Ascending aorta (tissue), 2 donors: Measurements from ENCODE around the gene LZTS2. TPM values are rescaled to one million over a fixed set of nuclear protein-coding genes. Genes with fewer than 3 reads are reported as not detected.
A peak's percentile ranks its signal among the peaks of the same experiment; 100 is the strongest.

Source experiments
- DNase-seq, 2 donors: peaks; one replicate each; pipeline ENCODE4 v3.0.0-alpha.2; 2019; ENCODE audit warnings: low spot score in 2 of 2
- H3K27ac ChIP-seq, 2 donors: fragments of 200-600 bp; sonication (generic); one replicate each; pipeline ENCODE4 v1.5.1; 2016 to 2017; ENCODE audit warnings: mild to moderate bottlenecking in 1 of 2
- H3K27me3 ChIP-seq: fragments of 200-600 bp; sonication (generic); one replicate; pipeline ENCODE4 v1.5.1; 2017
- H3K36me3 ChIP-seq, 2 donors: fragments of 200-600 bp; sonication (generic); one replicate each; pipeline ENCODE4 v1.5.1; 2016
- H3K4me1 ChIP-seq, 2 donors: fragments of 200-600 bp; sonication (generic); one replicate each; pipeline ENCODE4 v1.5.1; 2016 to 2017; ENCODE audit warnings: mild to moderate bottlenecking in 1 of 2
- H3K4me3 ChIP-seq, 2 donors: fragments of 200-600 bp; sonication (generic); one replicate each; pipeline ENCODE4 v1.5.1; 2016 to 2017; ENCODE audit warnings: mild to moderate bottlenecking in 1 of 2
- H3K9me3 ChIP-seq, 2 donors: fragments of 200-600 bp; sonication (generic); one replicate each; pipeline ENCODE4 v1.5.1; 2016
- intact Hi-C: fragments of 100-400 bp; cut with DNase I; formaldehyde crosslinking; loops from one replicate; pipeline ENCODE4 v1.15.1; 2023
- total RNA-seq: library from RNA; depleted of rRNA; stranded (reverse); fragments of >200 nt; gene quantifications from one replicate; pipeline ENCODE4 v1.1.0, GENCODE V29; 2016
- TF ChIP-seq, protein P1 (sequence below), 3 experiments: fragments of 200-600 bp in 2 of 3; fragments of 450-650 bp in 1 of 3; sonication (generic) in 2 of 3; IDR thresholded peaks; one replicate each; pipeline ENCODE4 v1.5.1; 2016 to 2019; ENCODE audit warnings: antibody characterized with exemption in 3 of 3, mild to moderate bottlenecking in 1 of 3, moderate library complexity in 1 of 3

Gene LZTS2
- total RNA-seq, 1 donor from 2014 or later: 169 TPM

DNA sequence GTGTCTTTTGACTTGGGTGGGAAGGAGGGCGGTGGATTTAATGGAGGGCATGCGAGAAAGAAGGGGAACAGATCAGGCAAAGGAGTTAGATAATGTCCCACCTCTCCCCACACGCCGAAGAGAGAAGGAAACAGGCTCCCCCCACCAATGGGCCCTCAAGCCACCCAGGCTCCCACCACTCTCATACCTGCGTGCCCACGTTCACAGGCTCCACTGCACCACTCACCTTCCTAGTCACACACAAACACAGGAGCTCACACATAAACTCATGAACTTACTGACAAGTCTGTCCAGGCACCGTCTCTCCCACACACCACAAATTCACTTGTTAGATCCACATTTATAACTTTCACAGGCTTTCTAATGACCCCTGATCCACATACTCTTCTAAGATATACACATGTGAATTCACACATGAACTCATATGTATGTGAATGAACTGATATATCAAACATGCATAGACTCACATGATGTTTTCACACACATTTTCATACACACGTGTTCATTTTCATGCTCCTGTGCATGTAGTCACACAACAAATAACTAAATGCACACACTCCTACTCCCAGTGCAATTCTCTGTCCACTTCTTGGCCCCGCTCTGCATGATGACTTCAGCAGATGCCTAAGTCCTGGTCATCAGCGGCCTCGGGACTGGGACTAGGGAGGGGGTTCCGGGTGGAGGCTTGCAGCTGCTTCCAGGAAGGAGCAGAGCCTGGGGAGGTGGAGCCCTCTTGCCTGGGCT is 1.5 kb downstream of the LZTS2 start:
- H3K4me3 ChIP-seq: peak overlapping the region; percentile 79 to 92
- TF ChIP-seq, protein P1, sequence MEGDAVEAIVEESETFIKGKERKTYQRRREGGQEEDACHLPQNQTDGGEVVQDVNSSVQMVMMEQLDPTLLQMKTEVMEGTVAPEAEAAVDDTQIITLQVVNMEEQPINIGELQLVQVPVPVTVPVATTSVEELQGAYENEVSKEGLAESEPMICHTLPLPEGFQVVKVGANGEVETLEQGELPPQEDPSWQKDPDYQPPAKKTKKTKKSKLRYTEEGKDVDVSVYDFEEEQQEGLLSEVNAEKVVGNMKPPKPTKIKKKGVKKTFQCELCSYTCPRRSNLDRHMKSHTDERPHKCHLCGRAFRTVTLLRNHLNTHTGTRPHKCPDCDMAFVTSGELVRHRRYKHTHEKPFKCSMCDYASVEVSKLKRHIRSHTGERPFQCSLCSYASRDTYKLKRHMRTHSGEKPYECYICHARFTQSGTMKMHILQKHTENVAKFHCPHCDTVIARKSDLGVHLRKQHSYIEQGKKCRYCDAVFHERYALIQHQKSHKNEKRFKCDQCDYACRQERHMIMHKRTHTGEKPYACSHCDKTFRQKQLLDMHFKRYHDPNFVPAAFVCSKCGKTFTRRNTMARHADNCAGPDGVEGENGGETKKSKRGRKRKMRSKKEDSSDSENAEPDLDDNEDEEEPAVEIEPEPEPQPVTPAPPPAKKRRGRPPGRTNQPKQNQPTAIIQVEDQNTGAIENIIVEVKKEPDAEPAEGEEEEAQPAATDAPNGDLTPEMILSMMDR (IDR thresholded peaks at IDR 0.05): no peak
- intact Hi-C loops: loop anchor here (1.0 to 10.0 kb wide), 2 partner anchors 11 to 1644 kb away; partner anchors contain the start of gene TRIM8
- DNase-seq: peak; percentile 83 to 97
- no peaks in the 10 kb centered on the region for H3K9me3 ChIP-seq
- H3K4me1 ChIP-seq: peaks cover 23 to 34% of the 10 kb centered on the region in 2 donors
- H3K27me3 ChIP-seq: no peaks in the 10 kb centered on the region
- H3K27ac ChIP-seq: peak overlapping the region; percentile 99 to 100
- peaks cover 36% of the 10 kb centered on the region in 2 donors for H3K36me3 ChIP-seq

DNA sequence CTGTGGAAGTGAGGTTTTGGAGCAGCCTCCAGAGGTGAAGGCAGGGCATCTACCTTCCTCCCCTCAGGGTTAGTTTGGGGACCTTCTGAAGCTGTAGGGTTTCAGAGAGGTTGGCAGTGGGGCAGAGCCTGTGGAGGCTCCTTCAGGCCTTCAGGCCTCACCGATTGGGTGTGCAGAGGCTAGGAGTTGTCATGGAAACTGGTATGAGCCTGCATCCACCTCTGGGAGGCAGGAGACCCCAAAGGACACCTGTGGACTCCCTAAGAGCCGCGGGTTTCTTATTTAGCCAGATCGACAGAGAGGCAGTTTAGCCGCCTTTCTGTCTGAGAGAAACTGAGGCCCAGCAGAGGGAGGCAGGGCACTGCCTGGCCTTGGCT is 2.0 kb downstream of the LZTS2 start:
- no peaks in the 10 kb centered on the region for H3K27me3 ChIP-seq
- H3K9me3 ChIP-seq: no peaks in the 10 kb centered on the region
- H3K36me3 ChIP-seq: peaks cover 42% of the 10 kb centered on the region in 2 donors
- DNase-seq: no peak
- peak overlapping the region; percentile 99 to 100 for H3K27ac ChIP-seq
- intact Hi-C loops: loop anchor here (1.0 to 10.0 kb wide), 2 partner anchors 11 to 1643 kb away; partner anchors contain the start of gene TRIM8
- TF ChIP-seq, protein P1 (IDR thresholded peaks at IDR 0.05): no peak
- peak overlapping the region; percentile 79 to 92 for H3K4me3 ChIP-seq
- H3K4me1 ChIP-seq: peaks cover 20 to 29% of the 10 kb centered on the region in 2 donors

DNA sequence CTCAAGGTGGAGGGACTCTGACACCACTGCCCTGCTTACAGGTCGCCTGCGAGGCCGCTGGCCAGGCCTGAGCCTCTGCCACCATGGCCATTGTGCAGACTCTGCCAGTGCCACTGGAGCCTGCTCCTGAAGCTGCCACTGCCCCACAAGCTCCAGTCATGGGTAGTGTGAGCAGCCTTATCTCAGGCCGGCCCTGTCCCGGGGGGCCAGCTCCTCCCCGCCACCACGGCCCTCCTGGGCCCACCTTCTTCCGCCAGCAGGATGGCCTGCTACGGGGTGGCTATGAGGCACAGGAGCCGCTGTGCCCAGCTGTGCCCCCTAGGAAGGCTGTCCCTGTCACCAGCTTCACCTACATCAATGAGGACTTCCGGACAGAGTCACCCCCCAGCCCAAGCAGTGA is 2.8 kb downstream of the LZTS2 start:
- intact Hi-C loops: loop anchor here (10.0 kb wide), 1 partner anchor 1642 kb away; the partner anchor contains the start of gene TRIM8
- H3K4me3 ChIP-seq: peak overlapping the region in 1 of 2 donors; percentile 79
- no peaks in the 10 kb centered on the region for H3K9me3 ChIP-seq
- TF ChIP-seq, protein P1 (IDR thresholded peaks at IDR 0.05): no peak
- H3K27me3 ChIP-seq: no peaks in the 10 kb centered on the region
- peaks cover 50% of the 10 kb centered on the region in 2 donors for H3K36me3 ChIP-seq
- H3K4me1 ChIP-seq: peaks cover 19 to 24% of the 10 kb centered on the region in 2 donors
- peak overlapping the region; percentile 99 to 100 for H3K27ac ChIP-seq
- DNase-seq: no peak

DNA sequence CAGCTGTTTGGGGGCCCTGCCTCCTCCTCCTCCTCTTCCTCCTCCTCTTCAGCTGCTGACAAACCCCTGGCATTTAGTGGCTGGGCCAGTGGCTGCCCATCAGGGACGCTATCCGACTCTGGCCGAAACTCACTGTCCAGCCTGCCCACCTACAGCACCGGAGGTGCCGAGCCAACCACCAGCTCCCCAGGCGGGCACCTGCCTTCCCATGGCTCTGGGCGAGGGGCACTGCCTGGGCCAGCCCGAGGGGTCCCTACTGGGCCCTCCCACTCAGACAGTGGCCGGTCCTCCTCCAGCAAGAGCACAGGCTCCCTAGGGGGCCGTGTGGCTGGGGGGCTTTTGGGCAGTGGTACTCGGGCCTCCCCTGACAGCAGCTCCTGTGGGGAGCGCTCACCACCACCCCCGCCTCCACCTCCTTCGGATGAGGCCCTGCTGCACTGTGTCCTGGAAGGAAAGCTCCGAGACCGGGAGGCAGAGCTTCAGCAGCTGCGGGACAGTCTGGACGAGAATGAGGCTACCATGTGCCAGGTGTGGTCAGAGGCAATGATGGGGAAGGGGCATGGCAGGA is 4.1 kb downstream of the LZTS2 start:
- H3K27ac ChIP-seq: peak overlapping the region; percentile 99 to 100
- peaks cover 16 to 22% of the 10 kb centered on the region in 2 donors for H3K4me1 ChIP-seq
- H3K4me3 ChIP-seq: no peak overlapping the region
- intact Hi-C loops: loop anchor here (10.0 kb wide), 1 partner anchor 1641 kb away; the partner anchor contains the start of gene TRIM8
- no peak for DNase-seq
- TF ChIP-seq, protein P1 (IDR thresholded peaks at IDR 0.05): no peak
- H3K36me3 ChIP-seq: peaks cover 50 to 52% of the 10 kb centered on the region in 2 donors
- no peaks in the 10 kb centered on the region for H3K27me3 ChIP-seq
- no peaks in the 10 kb centered on the region for H3K9me3 ChIP-seq

DNA sequence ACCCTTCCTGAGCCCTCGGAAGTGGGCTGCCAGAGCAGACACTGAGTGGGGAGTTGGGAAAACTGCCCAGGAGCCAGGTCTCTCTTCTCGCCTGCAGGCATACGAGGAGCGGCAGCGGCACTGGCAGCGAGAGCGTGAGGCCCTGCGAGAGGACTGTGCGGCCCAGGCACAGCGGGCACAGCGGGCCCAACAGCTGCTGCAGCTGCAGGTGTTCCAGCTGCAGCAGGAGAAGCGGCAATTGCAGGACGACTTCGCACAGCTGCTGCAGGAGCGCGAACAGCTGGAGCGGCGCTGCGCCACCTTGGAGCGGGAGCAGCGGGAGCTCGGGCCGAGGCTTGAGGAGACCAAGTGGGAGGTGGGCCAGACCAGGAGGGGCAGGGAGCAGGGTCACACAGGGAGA is 5.8 kb downstream of the LZTS2 start:
- Histone ChIP-seq H3K4me1 (peaks cover 16 to 19% of the 10 kb centered on the region in 2 donors), H3K27ac (no peak overlapping the region), H3K9me3 (no peaks in the 10 kb centered on the region), H3K4me3 (no peak overlapping the region), H3K36me3 (peaks cover 50 to 52% of the 10 kb centered on the region in 2 donors), H3K27me3 (no peaks in the 10 kb centered on the region)
- TF ChIP-seq, protein P1 (IDR thresholded peaks at IDR 0.05): no peak
- DNase-seq: no peak
- intact Hi-C loops: loop anchor here (10.0 kb wide), 1 partner anchor 1639 kb away; the partner anchor contains the start of gene TRIM8
